ENCODE results near the gene RRBP1.

DNA sequence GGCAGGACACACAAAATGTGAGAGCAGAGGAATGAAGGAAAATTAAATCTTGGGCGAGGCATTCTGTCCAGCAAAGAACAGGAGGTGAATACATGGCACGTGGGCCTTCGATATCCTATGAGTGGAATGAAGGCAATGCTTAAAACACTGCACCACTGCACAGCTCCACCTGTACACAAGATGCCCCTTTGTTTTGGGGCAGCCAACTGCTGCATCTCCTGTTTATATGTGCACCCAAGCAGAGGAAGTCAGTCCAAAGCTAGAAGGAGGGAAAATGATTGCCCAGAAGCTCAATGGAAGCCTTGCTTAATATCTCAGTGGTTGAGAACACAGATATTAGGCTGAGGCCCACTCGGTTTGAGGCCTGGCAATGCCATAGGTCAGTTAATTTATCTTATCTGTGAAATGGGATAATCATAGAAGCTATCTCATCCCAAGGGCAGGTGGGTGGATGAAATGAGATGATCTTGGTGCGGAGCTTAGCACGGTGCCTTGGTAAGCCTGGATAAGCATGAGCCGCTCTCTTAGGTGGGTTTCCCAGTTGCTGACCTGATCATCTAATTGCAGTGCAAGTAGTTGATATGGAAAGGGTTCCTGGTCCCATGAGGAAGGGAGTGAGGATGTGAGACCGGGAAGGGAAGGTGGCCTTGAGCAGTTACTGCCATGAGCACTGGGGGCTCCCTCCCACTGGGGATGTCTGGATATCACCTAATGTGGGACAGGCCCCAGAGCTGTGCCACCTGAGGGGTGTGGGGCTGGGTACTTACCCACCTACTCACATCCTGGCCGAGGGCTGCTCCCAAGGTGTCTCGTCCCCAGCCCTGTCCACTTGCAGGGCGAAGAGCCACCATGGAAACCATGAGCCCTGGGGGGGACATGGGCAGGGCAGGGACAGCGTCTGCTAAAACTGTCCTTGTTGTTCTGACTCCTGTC is 27.6 kb upstream of the RRBP1 start:
- TF ChIP-seq, protein P1, sequence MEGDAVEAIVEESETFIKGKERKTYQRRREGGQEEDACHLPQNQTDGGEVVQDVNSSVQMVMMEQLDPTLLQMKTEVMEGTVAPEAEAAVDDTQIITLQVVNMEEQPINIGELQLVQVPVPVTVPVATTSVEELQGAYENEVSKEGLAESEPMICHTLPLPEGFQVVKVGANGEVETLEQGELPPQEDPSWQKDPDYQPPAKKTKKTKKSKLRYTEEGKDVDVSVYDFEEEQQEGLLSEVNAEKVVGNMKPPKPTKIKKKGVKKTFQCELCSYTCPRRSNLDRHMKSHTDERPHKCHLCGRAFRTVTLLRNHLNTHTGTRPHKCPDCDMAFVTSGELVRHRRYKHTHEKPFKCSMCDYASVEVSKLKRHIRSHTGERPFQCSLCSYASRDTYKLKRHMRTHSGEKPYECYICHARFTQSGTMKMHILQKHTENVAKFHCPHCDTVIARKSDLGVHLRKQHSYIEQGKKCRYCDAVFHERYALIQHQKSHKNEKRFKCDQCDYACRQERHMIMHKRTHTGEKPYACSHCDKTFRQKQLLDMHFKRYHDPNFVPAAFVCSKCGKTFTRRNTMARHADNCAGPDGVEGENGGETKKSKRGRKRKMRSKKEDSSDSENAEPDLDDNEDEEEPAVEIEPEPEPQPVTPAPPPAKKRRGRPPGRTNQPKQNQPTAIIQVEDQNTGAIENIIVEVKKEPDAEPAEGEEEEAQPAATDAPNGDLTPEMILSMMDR (IDR thresholded peaks at IDR 0.05) = no peak
- no peak for TF ChIP-seq POLR2A (IDR thresholded peaks at IDR 0.05)
